Smooth muscle cell (in vitro differentiated cells): Measurements from ENCODE around the gene OR6C68. TPM values are rescaled to one million over a fixed set of nuclear protein-coding genes. Genes with fewer than 3 reads are reported as not detected.

Source experiments
- DNase-seq: peaks from one replicate; lab custom pipeline; 2025; ENCODE audit not compliant: unreplicated experiment; lab: John Stamatoyannopoulos, UW
- H2AFZ ChIP-seq: fragments of 200-600 bp; sonication (generic); 2 replicates; pipeline ENCODE4 v1.6.0; 2016; ENCODE audit warnings: antibody characterized with exemption, low read depth, mild to moderate bottlenecking
- H3F3A ChIP-seq: fragments of 200-600 bp; sonication (generic); 2 replicates; pipeline ENCODE4 v1.6.0; 2017; ENCODE audit warnings: antibody characterized with exemption, low read depth
- H3K27ac ChIP-seq: fragments of 200-600 bp; sonication (generic); 2 replicates; pipeline ENCODE4 v1.5.1; 2016; ENCODE audit warnings: low read depth, mild to moderate bottlenecking
- H3K27me3 ChIP-seq: fragments of 200-600 bp; sonication (generic); 2 replicates; pipeline ENCODE4 v1.6.1; 2016; ENCODE audit warnings: low read depth, mild to moderate bottlenecking
- H3K36me3 ChIP-seq: fragments of 200-600 bp; sonication (generic); 2 replicates; pipeline ENCODE4 v1.5.1; 2016; ENCODE audit warnings: low read depth
- H3K4me1 ChIP-seq: fragments of 200-600 bp; sonication (generic); 2 replicates; pipeline ENCODE4 v1.5.1; 2016; ENCODE audit warnings: low read depth
- H3K4me2 ChIP-seq: fragments of 200-600 bp; sonication (generic); 2 replicates; pipeline ENCODE4 v1.6.0; 2016; ENCODE audit warnings: mild to moderate bottlenecking
- H3K4me3 ChIP-seq: fragments of 200-600 bp; sonication (generic); 2 replicates; pipeline ENCODE4 v1.5.1; 2016; ENCODE audit warnings: mild to moderate bottlenecking
- H3K79me2 ChIP-seq: fragments of 200-600 bp; sonication (generic); 2 replicates; pipeline ENCODE4 v1.6.0; 2016; ENCODE audit warnings: low read depth, mild to moderate bottlenecking
- H3K9ac ChIP-seq: fragments of 200-600 bp; sonication (generic); 2 replicates; pipeline ENCODE4 v1.6.0; 2016; ENCODE audit warnings: low read depth
- H3K9me3 ChIP-seq: fragments of 200-600 bp; sonication (generic); replicated peaks from 2 replicates; pipeline ENCODE4 v1.5.1; 2016; ENCODE audit warnings: low read depth
- H4K20me1 ChIP-seq: fragments of 200-600 bp; sonication (generic); 2 replicates; pipeline ENCODE4 v1.6.0; 2016; ENCODE audit warnings: low read depth
- CTCF ChIP-seq: fragments of 200-600 bp; sonication (generic); IDR thresholded peaks from 2 replicates; pipeline ENCODE4 v1.5.1; 2017; ENCODE audit warnings: borderline replicate concordance, mild to moderate bottlenecking, antibody characterized with exemption; ENCODE audit not compliant: insufficient read depth, poor library complexity, severe bottlenecking
- WGBS: methylation state at CpG from one replicate; pipeline ENCODE4 v1.1.7; 2016; ENCODE audit warnings: low lambda C conversion rate; 5-methylcytosine and 5-hydroxymethylcytosine counted together
- polyA plus RNA-seq: library from polyadenylated mRNA; unstranded; fragments of >200 nt; fragmentation: Nextera tagmentation; extraction: Ambion mirVana; gene quantifications from 2 replicates; pipeline ENCODE4 v1.2.1, GENCODE V29; 2016
- total RNA-seq: library from RNA; depleted of rRNA; stranded (reverse); fragments of >200 nt; gene quantifications from 2 replicates; pipeline ENCODE4 v1.2.3, GENCODE V29; 2014

The OR6C68 gene
- total and polyA plus RNA-seq, 2 experiments from 2014 or later: not detected

- no peak overlapping the region for H3K9ac ChIP-seq
- no peaks in the 10 kb centered on the region for H3K27me3 ChIP-seq
- H3K4me2 ChIP-seq: no peak overlapping the region
- H3K27ac ChIP-seq: no peak overlapping the region
- DNase-seq: no peak
- 81% methylated on average over 1 of the region's 1 CpG for WGBS
- TF ChIP-seq CTCF: no peak
- H3K36me3 ChIP-seq: no peaks in the 10 kb centered on the region
- H3K4me3 ChIP-seq: no peak overlapping the region
- H3K9me3 ChIP-seq: no peaks in the 10 kb centered on the region
- H3K4me1 ChIP-seq: no peaks in the 10 kb centered on the region
- H3F3A ChIP-seq: no peaks in the 10 kb centered on the region
- no peaks in the 10 kb centered on the region for H3K79me2 ChIP-seq
- no peak overlapping the region for H2AFZ ChIP-seq
- no peaks in the 10 kb centered on the region for H4K20me1 ChIP-seq
Measured at GRCh38 chr12:55515696-55516095, 23.5 kb downstream of the OR6C68 start.

- Histone ChIP-seq H3K9ac (no peak overlapping the region), H4K20me1 (no peaks in the 10 kb centered on the region), H3K36me3 (no peaks in the 10 kb centered on the region), H3K27me3 (no peaks in the 10 kb centered on the region), H3K4me2 (no peak overlapping the region), H3F3A (no peaks in the 10 kb centered on the region), H3K27ac (no peak overlapping the region), H3K9me3 (no peaks in the 10 kb centered on the region), H3K4me3 (no peak overlapping the region), H3K79me2 (no peaks in the 10 kb centered on the region), H3K4me1 (no peaks in the 10 kb centered on the region), H2AFZ (no peak overlapping the region)
- TF ChIP-seq CTCF: no peak
- DNase-seq: no peak
Measured at GRCh38 chr12:55516391-55516790, 24.2 kb downstream of the OR6C68 start.

Other genes starting within 250 kb of the OR6C68 start
- gene OR6C74, start 247.8 kb upstream of the OR6C68 start, total RNA-seq: not detected in 2 replicates
- gene OR6C74, start 247.8 kb upstream of the OR6C68 start, polyA plus RNA-seq: not detected in 2 replicates
- gene OR6C6, start 195.8 kb upstream of the OR6C68 start, total RNA-seq: not detected in 2 replicates
- not detected in 2 replicates for gene OR6C6, start 195.8 kb upstream of the OR6C68 start, polyA plus RNA-seq
- not detected in 2 replicates for gene OR6C1, start 178.0 kb upstream of the OR6C68 start, total RNA-seq
- gene OR6C1, start 178.0 kb upstream of the OR6C68 start, polyA plus RNA-seq: not detected in 2 replicates
- gene OR6C3, start 161.6 kb upstream of the OR6C68 start, total RNA-seq: not detected in 2 replicates
- gene OR6C3, start 161.6 kb upstream of the OR6C68 start, polyA plus RNA-seq: not detected in 2 replicates
- not detected in 2 replicates for gene OR6C75, start 129.4 kb upstream of the OR6C68 start, total RNA-seq
- not detected in 2 replicates for gene OR6C75, start 129.4 kb upstream of the OR6C68 start, polyA plus RNA-seq
- not detected in 2 replicates for gene OR6C65, start 91.8 kb upstream of the OR6C68 start, total RNA-seq
- gene OR6C65, start 91.8 kb upstream of the OR6C68 start, polyA plus RNA-seq: not detected in 2 replicates
- gene OR6C76, start 66.1 kb upstream of the OR6C68 start, total RNA-seq: not detected in 2 replicates
- not detected in 2 replicates for gene OR6C76, start 66.1 kb upstream of the OR6C68 start, polyA plus RNA-seq
- gene OR6C2, start 48.3 kb upstream of the OR6C68 start, total RNA-seq: not detected in 2 replicates
- gene OR6C2, start 48.3 kb upstream of the OR6C68 start, polyA plus RNA-seq: not detected in 2 replicates
- gene OR6C70, start 22.2 kb upstream of the OR6C68 start, total RNA-seq: not detected in 2 replicates
- not detected in 2 replicates for gene OR6C70, start 22.2 kb upstream of the OR6C68 start, polyA plus RNA-seq
- not detected in 2 replicates for gene OR6C4, start 57.2 kb downstream of the OR6C68 start, total RNA-seq
- not detected in 2 replicates for gene OR6C4, start 57.2 kb downstream of the OR6C68 start, polyA plus RNA-seq
- gene OR2AP1, start 80.1 kb downstream of the OR6C68 start, total RNA-seq: not detected in 2 replicates
- not detected in 2 replicates for gene OR2AP1, start 80.1 kb downstream of the OR6C68 start, polyA plus RNA-seq
- gene OR10P1, start 144.5 kb downstream of the OR6C68 start, total RNA-seq: not detected in 2 replicates
- gene OR10P1, start 144.5 kb downstream of the OR6C68 start, polyA plus RNA-seq: not detected in 2 replicates
- gene ITGA7, start 215.5 kb downstream of the OR6C68 start, total RNA-seq: 0.90 and 1.3 TPM in 2 replicates
- gene ITGA7, start 215.5 kb downstream of the OR6C68 start, polyA plus RNA-seq: 1.1 and 1.6 TPM in 2 replicates
- 107 and 146 TPM in 2 replicates for gene BLOC1S1, start 223.7 kb downstream of the OR6C68 start, total RNA-seq
- 142 and 150 TPM in 2 replicates for gene BLOC1S1, start 223.7 kb downstream of the OR6C68 start, polyA plus RNA-seq
- gene RDH5, start 228.0 kb downstream of the OR6C68 start, total RNA-seq: 3.0 TPM in 1 of 2 replicates, not detected in the other
- 3.7 and 9.2 TPM in 2 replicates for gene RDH5, start 228.0 kb downstream of the OR6C68 start, polyA plus RNA-seq
- 1,095 and 1,107 TPM in 2 replicates for gene CD63, start 236.6 kb downstream of the OR6C68 start, total RNA-seq
- 2,224 and 2,317 TPM in 2 replicates for gene CD63, start 236.6 kb downstream of the OR6C68 start, polyA plus RNA-seq